Measurements from ENCODE around the gene ATE1.

- TF ChIP-seq CTCF (IDR thresholded peaks at IDR 0.05) = no peak
- TF ChIP-seq EP300 (IDR thresholded peaks at IDR 0.05) = no peak
These were observed 65.8 kb downstream of the ATE1 start for GRCh38 chr10:121862042-121862441.
